GM21786 (cell line): ENCODE results near the gene STK32A.
A peak's percentile ranks its signal among the peaks of the same experiment; 100 is the strongest.
"Not testable (repeated sequence)": the region's sequence is repeated elsewhere in the genome, so short reads cannot be mapped to it uniquely, and the experiment has no call there.

ENCODE experiments used
- ATAC-seq: cut with Tn5 transposase; IDR thresholded peaks from one replicate; pipeline ENCODE4 v1.9.1; 2021; ENCODE audit not compliant: unreplicated experiment

Gene STK32A

GRCh38 chr5:147341345-147341744 lies 106.5 kb downstream of the STK32A start:
- ATAC-seq: no peak

DNA sequence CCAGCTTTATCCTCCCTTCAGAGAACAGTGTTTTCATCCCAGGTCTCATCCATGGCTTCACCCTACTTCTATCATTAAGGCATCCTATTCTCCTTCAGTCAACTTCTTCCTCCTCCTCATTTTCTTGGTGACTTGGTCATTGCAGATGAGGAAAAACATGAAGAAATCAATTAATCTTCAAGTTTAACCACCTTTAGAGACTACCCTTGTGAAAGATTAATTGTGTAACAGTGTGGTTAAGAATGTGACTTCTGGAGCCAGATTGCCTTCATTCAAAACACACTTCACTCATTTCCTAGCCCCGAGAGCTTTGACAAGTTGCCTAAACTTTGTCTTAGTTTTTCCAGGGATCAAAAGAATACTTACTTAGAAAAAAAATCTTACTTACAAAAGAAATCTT lies 110.0 kb downstream of the STK32A start:
- ATAC-seq: no peak

DNA sequence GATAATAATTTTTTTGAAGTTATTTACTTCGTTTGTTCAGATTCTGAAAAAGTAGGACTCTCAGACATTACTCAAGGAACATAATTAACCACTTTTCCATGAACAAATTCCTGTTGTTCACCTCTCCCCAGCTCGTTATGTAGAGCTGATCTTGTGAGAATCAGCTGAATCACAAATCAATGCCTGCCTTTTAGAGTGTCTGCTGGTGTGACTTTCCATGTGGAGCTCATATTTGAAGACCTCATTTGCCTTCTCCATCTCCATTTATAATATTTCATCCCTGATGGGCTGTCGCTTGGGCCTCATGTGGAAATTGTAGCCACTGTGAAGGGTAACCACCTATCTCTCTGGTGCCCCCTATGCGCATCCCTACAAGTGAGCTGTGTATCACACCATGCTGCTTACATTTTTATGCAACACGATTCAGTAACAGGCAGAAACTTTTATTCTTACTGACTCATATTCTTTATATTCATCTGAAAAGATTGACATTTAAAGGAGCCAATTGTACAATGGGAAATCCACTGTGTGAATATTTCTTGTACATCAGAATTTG lies 111.3 kb downstream of the STK32A start:
- no peak for ATAC-seq

DNA sequence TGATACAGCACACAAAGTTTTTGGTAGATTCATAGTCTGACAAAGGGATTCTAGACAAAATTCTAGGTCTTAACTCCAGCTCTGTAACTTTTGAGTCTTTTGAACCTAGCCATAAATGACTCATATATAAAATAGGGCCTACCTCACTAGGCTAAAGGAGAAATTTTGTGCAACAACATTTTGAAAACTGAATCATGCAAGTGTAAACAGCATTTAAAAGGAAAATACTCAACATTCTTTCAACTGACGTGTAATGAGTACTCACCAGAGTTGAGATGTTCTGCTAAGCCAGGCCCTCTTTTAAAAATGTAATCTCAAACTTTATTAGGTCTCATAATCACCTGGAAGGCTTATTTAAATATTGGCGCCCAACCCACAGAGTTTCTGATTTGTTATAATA lies 113.2 kb downstream of the STK32A start:
- ATAC-seq: no peak

- no peak for ATAC-seq
These were observed 113.6 kb downstream of the STK32A start for GRCh38 chr5:147348451-147348850.

DNA sequence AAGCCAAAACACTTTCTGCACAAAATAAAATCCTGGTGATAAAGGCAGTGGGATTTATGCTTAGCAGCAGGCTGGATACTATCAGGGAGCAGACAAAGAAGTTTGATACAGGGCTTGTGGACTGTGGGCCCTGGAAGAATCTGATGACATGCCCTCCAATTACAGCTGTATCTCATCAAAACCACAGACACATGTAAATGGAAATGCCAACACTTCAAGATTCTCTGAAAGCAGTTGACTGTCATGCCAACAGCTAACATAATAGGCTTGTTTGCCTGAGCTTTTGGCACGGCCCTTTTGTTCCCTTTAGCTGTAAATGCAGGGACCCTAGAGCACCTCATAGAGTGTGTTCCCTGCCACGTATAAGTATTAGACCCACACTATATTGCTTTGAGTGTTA lies 114.4 kb downstream of the STK32A start:
- no peak for ATAC-seq

DNA sequence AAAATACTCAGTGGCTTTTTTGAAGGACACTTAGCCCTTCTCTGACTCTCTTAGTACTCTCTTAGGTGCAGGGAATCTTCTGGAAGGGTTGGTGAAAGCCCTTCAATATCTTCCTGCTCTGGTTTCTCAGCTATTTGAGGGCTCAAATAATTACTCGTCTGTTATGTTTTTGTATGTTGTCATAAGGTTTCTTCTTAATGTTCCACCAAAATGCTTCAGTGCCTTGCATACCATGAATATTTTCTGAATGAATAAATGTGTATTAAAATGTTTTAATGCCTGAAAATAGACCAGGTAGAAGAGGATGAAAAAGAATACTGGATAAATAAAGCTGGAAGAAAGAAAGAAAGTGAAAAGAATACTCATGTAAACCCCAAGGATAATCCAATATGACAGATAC lies 124.3 kb downstream of the STK32A start:
- ATAC-seq: no peak

DNA sequence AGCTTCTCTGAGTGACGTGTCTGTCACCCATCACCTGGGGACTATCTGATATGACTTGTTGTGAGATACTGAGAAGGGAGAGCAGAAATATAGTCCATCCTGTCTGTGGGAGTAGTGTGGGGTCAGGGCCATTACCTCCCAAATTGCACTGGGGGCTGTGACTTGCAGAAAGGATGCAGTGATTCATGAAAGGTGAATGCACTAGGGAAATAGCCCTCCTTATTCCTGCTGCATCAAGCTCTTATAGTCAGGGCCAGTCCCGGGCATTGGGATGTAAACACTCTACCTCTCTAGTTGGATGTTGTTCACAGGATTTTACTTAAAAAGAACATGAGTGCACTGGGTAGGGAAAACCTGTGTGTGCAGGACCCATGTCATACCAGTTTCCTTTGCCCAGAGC lies 124.8 kb downstream of the STK32A start:
- no peak for ATAC-seq

DNA sequence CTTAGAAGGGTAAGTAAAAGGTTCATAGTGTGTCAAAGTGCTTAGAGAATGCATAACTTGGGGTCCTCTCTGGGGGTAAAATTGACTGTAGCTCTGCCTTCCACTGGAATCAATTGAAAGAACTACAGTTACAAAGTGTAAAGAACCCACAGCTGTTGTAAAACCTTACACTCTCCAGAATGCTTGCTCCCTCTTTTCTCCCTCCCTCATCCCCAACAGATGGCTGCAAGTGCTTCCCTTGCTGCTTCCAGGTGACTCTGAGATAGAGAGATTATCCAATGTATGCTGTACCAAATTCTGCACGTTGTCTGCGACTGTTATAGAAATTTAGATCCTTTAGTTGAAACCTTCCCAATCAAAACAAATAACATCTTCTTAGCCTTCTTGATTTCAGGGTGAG lies 126.0 kb downstream of the STK32A start:
- no peak for ATAC-seq

- ATAC-seq: no peak
These were observed 126.8 kb downstream of the STK32A start for GRCh38 chr5:147361441-147362175.

DNA sequence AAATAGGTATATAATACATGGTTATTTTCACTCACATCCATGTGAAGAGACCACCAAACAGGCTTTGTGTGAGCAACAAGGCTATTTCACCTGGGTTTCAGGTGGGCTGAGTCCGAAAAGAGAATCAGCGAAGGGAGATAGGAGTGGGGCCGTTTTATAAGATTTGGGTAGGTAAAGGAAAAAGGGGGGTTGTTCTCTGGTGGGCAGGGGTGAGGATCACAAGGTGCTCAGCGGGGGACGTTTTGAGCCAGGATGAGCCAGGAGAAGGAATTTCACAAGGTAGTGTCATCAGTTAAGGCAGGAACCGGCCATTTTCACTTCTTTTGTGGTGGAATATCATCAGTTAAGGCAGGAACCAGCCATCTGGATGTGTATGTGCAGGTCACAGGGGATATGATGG lies 132.6 kb downstream of the STK32A start:
- ATAC-seq: not testable (repeated sequence)

GRCh38 chr5:147369742-147370374 lies 135.0 kb downstream of the STK32A start:
- ATAC-seq: no peak

DNA sequence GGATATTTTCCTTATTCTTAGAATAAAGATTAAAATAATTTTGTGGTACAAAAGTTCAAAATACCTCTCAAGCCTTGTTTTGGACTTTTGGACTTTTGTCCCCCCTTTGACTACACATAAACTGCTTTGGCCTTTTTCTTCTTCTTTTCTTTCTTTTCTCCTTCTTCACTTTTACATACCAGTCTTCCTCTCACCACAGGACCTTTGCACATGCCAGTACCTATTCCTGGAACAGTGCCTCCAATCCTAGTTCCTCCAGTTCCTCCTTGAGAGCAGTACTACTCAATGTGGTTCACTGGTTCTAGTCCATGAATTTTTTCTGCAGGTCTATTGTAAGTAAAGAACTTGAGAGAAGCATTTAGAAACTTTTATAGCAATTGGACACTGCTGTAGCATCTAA lies 136.5 kb downstream of the STK32A start:
- ATAC-seq: no peak

DNA sequence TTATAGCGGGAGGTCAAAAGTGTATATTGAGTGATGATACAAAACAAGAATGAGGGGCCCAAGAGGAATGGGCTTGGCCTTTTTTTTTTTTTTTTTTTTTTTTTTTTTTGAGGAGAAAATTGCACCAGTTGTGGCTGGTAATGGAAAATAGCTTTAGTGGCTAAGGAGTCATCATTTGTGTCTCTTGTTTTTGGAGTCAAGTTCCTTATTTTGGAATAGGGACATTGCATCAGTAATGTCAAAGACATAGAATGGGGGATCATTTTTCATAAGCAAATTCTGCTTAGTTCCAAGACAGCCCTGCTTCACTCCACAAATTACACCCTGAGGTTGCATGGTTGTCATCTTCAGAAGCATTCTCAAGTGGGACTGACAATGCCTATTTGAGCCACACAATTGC lies 137.4 kb downstream of the STK32A start:
- no peak for ATAC-seq

GRCh38 chr5:147373328-147373727 lies 138.5 kb downstream of the STK32A start:
- no peak for ATAC-seq

DNA sequence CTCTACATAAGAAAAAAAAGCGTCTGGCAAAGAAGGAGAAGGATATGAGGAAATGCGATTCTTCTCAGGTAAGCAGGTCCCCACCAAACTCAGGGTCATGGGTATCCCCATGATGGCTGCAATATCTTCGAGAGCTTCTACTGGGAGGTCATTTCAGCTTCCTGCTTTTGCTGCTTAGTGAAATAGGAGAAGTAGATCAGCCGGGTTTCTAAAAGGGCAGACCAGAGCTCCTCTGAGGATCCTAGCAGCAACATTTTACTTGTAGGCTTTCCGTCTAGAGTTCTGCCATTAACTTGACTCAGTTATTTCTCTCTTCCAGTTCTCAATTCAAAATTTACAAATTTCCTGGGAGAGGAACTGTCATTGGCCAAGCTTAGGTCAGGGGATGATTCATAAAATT lies 140.3 kb downstream of the STK32A start:
- no peak for ATAC-seq

GRCh38 chr5:147377682-147378081 lies 142.9 kb downstream of the STK32A start:
- ATAC-seq: no peak

GRCh38 chr5:147381555-147381954 lies 146.7 kb downstream of the STK32A start:
- no peak for ATAC-seq

DNA sequence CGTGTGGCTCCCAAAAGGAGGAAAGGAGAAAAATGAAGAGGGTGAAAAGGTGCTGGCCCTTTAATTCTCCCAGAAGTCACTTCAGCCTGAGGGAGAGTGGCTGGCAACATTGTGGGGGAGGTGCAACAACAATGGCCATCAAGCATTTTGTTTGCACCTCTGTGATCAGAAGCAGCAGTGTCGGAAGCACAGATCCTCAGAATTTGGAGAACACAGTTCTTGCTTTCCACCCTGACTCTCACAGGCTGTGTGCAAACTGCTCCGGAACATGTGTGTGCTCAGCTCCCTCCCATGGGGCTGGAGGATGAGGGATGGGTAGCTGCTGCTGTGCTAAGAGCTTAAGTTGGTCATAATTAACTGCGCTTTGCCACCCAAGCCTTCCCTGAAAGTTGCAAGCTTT lies 147.9 kb downstream of the STK32A start:
- no peak for ATAC-seq

GRCh38 chr5:147384346-147385193 lies 149.7 kb downstream of the STK32A start:
- ATAC-seq: peak; percentile 38

DNA sequence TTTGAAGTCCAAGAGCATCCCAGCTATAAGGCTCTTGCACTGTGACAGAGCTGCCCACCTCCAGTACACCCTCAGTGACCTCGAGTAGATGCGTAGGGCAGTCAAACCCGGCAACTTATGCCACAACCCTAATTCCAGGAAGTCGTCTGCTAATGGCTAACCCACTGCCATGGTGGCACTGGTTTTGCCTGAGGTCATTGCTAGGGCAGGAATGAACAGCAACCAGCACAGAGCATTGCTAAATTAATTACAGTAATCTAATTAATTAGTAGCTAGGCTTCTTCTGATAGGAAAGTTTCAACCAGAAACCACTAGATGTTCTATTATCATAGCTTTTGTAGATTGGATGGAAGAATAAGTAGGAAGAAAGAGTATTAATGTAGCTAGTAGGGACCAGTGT lies 152.3 kb downstream of the STK32A start:
- ATAC-seq: no peak
